HG02852 (cell line): ENCODE data around the gene TEKT2.

Source experiments
- ATAC-seq: cut with Tn5 transposase; IDR thresholded peaks from one replicate; pipeline ENCODE4 v1.9.1; 2021; ENCODE audit warnings: mild to moderate bottlenecking, moderate library complexity; ENCODE audit not compliant: unreplicated experiment

The TEKT2 gene

DNA sequence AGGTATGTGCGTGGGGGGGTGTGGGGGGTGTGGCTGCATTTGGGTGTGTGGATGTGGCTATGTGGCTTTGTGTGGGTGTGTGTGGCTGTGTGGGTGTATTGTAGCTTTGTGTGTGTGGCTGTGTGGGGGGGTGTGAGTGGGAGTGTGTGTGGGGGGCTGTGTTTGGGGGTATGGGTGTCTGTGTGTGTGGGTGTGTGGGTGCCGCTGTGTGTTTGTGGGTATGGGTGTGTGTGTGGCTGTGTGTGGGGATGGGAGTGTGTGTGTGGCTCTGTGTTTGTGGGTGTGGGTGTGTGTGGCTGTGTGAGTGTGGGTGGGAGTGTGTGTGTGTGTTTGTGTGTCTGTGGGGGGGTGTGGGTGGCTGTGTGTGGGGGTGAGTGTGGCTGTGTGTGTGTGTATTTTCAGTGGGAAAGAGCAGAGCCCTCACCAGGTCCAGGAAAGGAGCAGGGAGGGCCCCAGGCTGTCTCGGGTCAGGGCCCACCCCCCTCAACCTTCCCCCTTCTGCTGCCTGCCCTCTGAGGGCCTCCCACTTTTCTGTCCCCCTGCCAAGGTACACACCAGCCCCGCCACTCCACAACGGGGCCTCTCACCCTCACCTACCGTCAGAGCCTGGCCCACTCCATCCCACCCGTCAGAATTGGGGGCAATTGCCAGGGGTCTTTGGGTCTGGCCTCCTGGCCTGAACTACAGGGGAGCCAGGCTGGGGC lies 43.1 kb downstream of the TEKT2 start:
- ATAC-seq: no peak

DNA sequence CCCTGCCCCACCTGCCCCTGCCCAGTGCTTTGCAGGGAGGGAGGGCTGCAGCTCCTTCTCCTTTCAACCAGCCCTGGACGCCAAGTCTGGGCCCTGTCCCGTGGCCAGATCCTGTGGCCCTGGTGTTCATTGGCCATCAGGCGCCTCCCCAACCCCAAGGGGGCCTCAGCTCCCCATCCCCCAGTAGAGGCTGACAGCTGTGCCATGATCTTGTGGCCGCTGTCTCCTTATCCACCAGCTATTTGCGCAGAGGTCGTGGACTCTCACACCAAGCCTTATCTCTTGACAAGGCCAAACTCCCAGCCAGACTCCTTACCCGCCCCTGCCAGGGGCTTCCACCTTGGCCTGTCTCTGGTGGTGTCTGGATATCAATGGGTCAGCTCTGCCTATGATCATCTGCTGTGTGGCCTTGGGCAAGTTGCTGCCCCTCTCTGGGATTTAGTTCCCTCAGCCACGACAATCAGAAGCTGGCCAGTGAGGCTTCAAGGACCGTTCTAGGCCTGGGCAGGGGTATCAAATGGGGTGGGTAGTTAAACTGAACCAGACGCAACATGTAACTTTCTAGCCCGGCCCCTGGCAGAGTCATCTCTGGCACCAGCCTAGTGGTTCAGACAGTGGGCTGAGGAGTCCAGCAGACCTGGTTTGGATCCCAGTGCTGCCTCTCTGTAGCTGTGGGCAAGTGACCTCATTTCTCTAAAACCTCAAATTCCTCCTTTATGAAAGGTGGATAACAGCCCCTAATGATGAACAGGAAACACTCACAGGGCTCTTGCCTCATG lies 44.4 kb downstream of the TEKT2 start:
- no peak for ATAC-seq

DNA sequence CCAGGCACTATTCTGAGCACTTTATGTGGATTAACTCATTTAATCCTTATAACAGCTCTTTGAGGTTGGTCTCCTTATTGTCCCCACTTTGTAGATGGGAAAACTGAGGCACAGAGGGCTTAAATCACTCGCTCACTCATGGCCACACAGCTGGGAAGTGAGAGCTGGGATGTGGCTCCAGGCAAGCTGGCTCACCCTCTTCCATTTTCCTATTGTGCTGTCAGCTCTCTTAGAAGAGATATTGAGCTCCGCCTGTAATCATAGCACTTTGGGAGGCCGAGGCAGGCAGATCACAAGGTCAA lies 45.0 kb downstream of the TEKT2 start:
- ATAC-seq: no peak

DNA sequence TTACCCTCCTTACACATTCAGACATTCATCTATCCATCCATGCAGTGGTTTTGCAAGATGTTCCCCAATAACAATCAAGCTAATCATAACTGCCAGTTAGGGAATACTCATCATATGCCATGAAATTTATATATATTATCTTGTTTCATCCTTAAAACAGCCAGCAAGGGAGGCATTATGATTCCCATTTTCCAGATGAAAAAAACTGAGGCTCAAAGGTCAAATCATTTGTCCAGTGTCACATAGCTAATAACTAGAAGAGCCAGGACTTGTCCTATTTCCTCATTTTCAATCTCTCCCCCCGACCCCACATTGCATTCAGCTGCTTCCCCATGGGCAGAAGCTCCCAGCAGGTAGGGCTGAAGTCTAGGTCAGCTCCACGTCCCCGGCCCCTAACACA lies 48.1 kb downstream of the TEKT2 start:
- no peak for ATAC-seq

DNA sequence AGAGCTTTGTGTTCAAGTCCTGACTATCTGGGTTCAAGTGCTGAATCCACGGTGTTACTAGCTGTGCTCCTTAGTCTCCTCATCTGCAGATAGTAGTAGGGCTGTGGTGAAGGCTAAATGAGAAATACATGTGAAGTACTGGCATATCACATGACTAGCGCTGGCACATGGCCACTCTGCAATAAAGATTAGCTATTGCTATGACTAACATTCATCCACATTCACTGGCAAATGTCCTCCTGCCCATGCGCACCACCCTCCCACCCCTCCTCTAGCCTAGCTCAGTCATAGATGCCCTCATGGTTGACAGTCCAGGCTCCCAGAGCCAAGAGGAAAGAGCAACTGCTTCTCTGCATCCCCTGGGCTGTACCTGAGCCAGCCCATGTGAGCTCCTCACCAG lies 49.6 kb downstream of the TEKT2 start:
- no peak for ATAC-seq

DNA sequence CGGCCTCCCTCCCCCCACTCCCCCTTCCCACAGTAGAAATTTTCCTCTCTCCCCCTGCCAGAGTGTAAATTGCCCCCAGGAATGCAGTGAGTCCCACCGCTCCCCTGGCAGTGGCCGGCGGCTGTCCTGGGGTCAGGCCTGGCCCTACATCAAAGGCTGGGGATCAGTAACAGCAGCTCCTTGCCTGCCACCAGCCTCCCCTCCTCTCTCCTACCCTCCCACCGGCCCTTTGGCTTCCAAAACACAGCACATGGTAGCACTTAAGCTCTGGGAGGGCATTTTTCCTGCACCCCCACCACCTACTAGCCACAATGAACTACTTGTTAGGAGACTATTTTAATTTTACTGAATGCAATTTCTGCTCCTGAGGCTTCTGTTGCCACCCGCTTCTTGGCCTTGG lies 50.1 kb downstream of the TEKT2 start:
- ATAC-seq: no peak

DNA sequence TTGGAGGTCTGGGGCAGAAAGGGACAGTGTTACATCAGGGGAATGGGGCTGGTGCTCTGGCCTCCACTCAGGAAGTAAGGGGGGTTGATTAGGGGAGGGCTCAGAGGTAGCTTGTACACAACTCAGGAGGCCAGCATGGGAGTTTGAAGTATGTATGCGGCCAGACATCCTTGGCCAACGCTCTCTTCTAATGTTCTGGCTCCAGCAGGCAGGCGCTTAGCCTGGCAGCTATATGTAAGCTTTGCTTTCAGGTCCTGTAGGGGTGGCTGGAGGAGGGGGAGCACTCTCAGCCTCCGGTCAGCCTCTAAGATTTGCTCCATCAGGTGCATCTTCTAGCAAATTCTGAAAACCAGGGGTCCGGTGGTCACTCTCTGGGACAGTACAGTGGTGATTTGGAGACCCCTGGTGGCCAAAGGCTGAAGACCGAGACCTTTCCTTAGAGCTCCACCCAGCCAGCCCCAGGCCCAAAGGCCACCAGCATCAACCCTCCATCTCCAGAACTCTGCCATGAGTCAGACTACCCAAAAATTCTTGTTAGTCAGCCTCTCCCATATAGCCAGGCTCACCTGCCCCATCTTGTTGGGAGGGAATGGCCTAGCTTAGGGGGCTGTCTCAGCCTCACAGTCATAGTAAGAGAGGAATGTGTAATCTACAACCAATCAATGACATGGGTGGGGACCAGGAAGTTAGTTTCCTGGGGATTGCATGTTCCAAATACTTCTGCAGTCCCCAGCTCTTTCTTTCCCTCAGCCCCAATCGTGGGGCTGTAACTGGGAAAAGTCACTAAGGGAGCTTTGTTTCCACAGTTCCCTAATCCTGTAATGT lies 50.8 kb downstream of the TEKT2 start:
- no peak for ATAC-seq

DNA sequence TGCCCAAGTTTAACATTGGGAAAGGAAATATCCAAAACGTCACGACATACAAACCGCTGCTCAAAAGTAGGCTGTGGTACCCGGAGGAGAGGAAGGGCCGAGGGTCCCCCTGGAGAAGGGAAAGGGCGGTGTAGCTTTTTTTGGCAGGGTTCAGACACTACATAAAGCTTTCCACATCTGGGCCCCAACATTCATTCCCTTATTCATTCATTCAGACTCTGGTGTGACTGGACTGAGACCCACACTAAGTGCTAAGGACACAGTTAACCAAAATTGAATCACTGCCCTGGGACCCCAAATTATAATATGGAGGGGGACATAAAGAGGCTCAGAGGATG lies 51.4 kb downstream of the TEKT2 start:
- ATAC-seq: no peak

DNA sequence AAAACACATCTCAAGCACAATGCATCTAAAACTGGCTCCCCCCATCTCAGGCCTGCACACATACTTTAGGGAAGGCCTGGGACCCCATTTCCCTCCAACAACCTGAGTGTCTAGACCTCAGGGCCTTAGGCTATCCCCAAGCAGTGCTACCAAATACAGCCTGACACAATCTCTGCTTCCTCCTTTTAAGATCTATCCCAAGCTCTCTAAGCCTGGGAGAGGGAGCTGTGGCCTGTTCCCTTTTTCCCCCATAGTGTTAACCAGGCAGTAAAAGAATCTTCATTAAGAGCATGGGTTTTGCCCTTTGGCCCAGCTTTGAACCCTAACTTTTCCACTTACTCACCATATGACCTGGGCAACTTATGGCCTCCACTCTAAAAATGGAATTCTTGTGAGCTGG lies 51.9 kb downstream of the TEKT2 start:
- no peak for ATAC-seq

DNA sequence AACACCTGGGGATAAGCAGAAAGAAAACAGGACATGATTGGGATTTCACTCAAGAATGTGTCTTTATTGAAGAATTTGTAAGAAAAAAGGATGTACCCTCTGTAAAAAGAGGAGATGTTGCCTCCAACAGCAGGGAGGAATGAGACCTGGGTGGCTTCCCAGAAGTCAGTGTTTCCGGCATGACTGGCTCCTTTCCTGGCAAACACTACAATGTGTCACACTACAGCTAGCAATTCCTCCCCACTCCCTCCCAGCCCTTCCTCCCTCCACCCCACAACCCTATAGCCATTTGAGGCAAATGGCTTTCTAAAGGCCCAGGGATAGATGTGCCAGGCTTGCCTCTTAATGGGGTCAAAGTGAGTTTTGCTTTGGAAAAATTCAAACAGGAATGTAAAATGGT lies 52.6 kb downstream of the TEKT2 start:
- no peak for ATAC-seq

DNA sequence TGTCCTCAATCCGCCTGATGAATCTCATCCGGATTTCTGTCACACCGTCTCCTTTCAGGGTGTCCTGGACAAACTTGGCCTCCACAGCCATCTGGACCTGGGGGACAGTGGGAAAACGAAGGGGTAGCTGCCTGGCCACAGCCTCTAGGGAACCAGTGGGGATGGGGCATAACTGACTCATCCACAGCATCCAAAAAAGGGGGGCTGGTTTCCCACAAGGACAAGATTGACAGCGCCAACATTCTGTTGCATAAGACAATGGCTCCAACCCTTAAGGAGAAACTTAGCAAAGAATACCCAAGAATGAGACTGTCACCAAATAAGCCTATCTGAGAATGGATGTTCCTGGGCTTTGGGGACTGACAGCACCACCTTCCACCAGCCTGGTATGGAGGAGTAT lies 53.3 kb downstream of the TEKT2 start:
- no peak for ATAC-seq

DNA sequence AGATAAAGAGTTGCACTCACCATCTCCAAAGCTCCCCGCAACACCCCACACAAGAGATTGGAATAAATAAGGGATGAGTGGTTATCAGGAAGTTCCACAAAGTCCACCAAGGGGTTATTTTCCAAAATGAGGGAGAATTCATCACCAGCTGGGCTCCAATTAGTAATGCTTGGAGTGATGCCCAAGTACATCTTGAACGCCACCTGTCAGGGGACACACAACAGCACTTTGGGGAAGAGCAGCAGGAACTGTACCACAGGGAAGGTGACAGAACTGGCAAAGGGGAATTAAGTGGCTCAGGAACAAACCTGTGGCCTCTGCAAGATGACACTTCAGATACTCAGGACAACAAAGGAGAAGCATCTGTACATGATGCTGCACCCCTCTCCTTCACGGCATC lies 53.9 kb downstream of the TEKT2 start:
- no peak for ATAC-seq
